WI38 (cell line): ENCODE data around the gene MAD1L1.

Experiments
- H3K4me3 ChIP-seq: 2 replicates; pipeline ENCODE4 v1.5.1; 2011; ENCODE audit warnings: low read depth, mild to moderate bottlenecking, control low read depth, low read length
- TF ChIP-seq, protein P1 (sequence below): IDR thresholded peaks from 2 replicates; pipeline ENCODE4 v1.5.1; 2012; ENCODE audit warnings: low read depth, mild to moderate bottlenecking, control low read depth, low read length

MAD1L1 gene

DNA sequence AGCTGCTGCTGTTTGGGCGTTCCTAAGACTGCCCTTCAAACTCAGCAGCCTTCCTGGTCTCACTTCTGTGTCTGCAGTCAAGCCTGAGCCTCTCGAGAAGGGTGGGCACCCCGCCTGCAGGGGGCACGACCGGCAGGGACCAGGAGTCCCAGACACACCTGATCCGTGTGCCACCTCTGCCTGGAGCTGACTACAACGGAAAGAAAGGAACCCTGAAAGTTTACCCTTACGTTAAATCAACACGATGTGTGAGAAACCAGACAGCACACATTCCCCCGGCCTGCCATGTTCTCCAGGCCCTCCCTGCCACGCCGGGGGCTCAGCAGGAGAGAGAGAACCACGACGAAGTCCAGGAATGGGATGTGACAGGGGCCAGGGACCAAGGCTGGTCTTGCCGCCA, 5.0 kb downstream of the MAD1L1 start:
- H3K4me3 ChIP-seq, result no peak overlapping the region
- TF ChIP-seq, protein P1, sequence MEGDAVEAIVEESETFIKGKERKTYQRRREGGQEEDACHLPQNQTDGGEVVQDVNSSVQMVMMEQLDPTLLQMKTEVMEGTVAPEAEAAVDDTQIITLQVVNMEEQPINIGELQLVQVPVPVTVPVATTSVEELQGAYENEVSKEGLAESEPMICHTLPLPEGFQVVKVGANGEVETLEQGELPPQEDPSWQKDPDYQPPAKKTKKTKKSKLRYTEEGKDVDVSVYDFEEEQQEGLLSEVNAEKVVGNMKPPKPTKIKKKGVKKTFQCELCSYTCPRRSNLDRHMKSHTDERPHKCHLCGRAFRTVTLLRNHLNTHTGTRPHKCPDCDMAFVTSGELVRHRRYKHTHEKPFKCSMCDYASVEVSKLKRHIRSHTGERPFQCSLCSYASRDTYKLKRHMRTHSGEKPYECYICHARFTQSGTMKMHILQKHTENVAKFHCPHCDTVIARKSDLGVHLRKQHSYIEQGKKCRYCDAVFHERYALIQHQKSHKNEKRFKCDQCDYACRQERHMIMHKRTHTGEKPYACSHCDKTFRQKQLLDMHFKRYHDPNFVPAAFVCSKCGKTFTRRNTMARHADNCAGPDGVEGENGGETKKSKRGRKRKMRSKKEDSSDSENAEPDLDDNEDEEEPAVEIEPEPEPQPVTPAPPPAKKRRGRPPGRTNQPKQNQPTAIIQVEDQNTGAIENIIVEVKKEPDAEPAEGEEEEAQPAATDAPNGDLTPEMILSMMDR, result no peak

DNA sequence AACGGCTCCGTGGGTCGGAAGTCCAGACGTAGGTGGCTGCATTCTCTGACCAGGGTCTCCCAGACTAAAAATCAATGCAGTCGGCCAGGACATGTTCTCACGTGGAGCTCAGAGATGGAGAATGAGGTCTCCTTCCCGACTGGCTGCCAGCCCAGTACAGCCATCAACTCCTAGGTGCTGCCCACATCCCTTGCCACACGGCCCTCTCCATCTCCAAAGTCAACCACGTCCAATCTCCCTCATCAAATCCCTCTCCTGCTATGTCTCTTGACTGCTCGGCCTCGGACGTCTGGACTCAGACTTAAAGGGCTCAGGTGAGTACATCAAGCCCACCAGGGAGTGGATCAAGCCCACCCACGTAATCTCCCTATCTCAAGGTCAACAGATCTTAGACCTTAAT, 6.9 kb downstream of the MAD1L1 start:
- TF ChIP-seq, protein P1, result no peak
- no peak overlapping the region for H3K4me3 ChIP-seq

DNA sequence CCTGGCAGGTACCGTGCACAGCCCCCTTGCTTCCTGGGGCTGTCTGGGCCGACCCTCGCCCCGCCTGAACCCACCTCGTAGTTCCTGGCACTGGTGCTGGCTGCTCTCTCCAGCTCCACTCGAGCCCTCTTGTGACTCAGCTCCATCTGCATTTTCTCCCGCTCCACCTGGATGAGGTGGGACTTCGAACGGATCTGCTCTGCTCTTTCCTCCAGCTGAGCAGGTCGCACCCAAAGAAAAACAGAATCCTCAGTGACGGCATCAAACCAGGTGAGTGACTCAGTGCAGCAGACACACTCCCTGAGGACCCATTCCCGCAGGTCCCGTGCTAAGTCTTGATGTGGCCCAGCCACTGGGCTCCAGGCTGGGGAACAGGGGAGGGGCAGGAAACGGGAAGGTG, 7.4 kb downstream of the MAD1L1 start:
- TF ChIP-seq, protein P1, result no peak
- H3K4me3 ChIP-seq, result no peak overlapping the region

DNA sequence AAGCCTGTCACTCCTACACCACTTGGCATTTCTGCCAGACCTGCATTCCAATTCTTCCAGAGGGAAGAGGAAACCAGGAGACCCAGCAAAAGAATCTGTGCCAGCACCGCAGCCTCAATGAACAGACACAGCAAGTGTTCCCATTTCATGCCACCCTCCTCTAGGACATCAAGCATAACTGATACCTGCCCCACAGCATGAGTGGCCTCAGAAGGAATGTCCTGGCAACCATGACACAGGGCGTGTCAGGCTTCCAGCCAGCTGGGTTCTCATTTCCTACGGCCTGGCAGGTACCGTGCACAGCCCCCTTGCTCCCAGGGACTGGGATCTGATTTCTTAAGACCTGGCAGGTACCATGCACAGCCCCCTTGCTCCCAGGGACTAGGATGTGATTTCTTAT, 7.8 kb downstream of the MAD1L1 start:
- TF ChIP-seq, protein P1, result no peak
- H3K4me3 ChIP-seq, result no peak overlapping the region

DNA sequence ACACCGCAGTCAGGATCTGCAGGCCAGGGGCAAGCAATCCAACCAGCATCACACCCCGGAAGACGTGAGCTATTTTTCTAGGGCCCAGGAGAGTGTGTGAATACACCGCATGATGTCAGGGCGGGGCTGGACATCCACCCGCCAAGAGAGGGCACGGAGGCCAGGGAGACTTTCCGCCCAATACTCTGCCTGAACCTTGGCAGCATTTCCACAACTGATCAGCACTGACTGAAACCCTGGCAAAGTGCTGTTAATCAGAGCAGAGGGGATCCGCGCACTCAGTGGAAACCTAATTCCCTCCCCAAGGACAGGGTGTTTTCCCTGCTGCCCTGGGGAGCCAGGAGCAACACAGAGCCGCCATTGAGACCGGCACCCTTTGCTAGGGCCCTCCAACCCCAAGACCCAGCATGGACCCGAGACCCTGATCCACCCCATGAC, 8.2 kb downstream of the MAD1L1 start:
- H3K4me3 ChIP-seq, result no peak overlapping the region
- TF ChIP-seq, protein P1, result no peak

DNA sequence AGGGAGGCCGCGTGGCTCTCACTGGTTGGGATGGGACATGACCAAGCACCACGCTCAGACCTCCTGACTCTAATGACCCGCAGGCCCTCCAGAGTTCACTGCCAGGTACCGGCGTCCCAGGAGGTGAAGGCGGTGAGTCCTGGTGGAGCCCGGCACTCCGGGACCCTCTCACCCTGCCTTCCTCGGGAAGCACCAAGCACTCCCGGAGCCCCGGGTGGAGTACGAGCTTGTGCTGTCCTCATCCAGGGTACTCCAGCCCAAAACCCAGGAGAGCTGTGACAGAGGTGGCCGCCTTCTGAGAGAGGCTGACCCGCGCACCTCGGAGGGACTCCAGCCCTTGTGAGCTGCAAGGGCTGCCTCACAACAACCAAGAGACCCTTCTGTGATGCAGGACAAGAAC, 9.4 kb downstream of the MAD1L1 start:
- no peak overlapping the region for H3K4me3 ChIP-seq
- TF ChIP-seq, protein P1, result no peak

DNA sequence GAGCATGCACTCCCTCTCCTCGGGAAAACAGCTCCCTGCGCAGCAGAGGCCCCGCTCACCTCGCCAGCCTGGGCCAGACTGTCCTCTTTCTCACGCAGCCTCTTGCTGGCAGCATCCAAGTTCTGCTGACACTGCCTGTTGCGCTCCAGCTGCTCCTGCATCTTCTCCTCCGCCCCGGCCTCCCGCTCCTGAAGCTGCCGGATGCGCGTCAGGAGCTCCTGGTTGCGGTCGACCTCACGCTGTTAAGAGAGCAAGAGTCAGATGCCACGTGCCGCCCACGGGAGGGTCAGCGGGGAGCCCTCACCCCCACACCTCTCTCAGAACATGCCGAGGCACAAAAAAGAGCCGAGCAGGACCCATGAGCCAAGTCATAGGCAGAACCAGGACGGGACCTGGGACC, 10.2 kb downstream of the MAD1L1 start:
- TF ChIP-seq, protein P1, result no peak
- no peak overlapping the region for H3K4me3 ChIP-seq
